Measurements from ENCODE around the gene TTC22. TPM values are rescaled to one million over a fixed set of nuclear protein-coding genes. Genes with fewer than 3 reads are reported as not detected.

TTC22 gene
- total RNA-seq, 1 experiment from 2014 or later, result not detected

DNA sequence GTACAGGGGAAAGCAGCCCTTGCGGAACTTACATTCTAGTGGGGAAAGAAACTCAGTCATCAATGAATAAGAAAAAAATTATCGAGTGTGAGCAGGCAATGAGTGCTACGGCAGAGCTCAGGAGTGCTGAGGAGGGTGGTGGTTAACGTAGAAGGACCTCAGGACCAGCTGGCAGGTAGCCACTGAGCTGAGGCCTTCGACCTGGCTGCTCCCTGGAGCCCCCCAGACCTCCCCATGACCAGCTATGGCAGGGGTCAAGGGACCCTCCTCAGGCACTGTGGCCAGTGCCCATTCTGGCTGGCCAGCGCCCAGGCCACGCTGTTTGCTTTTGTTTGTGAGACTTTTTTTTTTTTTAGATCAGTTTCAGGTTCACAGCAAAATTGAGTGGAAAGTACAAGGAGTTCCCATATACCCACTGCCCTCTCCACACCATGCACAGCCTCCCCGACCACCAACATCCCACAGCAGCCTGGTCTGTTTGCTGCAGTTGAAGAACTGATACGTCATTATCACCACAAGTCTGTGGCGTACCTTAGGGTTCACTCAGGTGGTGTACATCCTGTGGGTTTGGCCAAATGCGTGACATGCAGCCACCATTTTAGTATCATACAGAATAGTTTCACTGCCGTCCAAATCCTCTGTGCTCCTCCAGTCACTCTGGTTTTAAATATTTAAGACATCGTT lies 11.8 kb upstream of the TTC22 start:
- no peak for DNase-seq (ENCODE audit: low read depth, low spot score)
- in situ Hi-C loops (cut with HindIII; ENCODE audit: low pct_unique_long_range_greater_than_20kb, low sequenced_read_pairs), result no loop called here

DNA sequence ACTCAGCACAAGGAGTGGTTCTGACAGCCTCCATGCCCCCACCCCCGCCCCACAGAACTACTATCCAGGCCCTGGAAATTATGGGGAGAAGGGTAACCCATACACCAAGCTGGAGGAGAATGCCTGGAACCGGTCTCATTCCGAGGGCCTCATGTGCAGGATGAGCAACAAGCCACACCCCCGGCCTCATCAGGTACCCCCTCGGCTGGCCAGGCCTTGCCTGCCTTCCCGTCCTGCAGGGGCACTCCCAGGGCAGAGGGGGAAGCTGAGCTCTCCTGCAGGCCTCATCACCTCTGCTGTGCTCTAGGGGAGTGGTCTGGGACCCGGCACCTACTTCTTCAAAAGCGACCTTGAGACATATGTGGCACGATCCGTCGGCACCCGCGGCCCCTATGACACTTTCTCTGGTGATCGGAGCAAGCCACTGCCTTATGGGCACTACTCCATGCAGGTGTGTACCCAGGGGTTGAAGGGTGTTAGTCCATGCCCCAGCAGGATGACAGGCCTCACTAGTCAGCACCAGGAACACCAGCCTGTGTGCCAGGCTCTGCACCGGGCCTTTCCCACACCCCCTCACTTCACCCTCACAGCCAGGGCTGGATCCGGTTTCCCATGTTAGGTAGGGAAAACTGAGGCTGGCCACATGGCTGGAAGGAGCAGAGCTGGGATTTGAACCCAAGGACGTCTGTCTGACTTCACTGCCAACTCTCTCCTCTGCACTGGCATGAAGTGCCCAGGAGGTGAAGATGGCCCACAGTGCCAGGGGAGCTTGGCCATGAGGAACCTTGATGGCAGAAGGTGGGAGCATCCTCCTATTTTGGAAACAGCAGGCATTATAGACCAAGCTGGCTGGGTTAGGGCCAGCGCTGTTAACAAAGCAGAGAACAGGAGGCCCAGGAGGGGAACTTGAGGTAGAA lies 10.9 kb upstream of the TTC22 start:
- in situ Hi-C loops (cut with HindIII; ENCODE audit: low pct_unique_long_range_greater_than_20kb, low sequenced_read_pairs), result no loop called here

DNA sequence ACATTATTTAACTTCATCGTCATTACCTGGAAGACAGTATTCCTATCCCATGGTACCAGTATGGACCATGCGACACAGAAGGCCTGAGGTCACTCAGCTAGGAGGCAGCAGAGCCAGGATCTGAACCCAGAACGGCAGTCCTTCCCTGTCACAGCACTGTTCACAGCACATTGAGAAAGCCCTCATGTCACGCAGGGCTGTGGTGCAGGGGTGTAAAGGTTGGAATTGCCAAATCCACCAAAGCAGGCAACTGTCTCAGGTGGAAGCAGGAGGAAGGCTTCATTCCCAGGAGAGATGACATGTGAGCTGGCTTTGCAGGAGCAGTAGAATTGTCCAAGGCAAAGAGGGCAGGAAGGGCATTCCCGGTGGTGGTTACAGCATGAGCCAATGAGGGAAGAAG lies 9.9 kb upstream of the TTC22 start:
- DNase-seq (ENCODE audit: low read depth, low spot score), result no peak
- in situ Hi-C loops (cut with HindIII; ENCODE audit: low pct_unique_long_range_greater_than_20kb, low sequenced_read_pairs), result no loop called here

More for the DNA sequence above, 10.9 kb upstream of the TTC22 start:
- no peak for DNase-seq (ENCODE audit: low read depth, low spot score)

DNA sequence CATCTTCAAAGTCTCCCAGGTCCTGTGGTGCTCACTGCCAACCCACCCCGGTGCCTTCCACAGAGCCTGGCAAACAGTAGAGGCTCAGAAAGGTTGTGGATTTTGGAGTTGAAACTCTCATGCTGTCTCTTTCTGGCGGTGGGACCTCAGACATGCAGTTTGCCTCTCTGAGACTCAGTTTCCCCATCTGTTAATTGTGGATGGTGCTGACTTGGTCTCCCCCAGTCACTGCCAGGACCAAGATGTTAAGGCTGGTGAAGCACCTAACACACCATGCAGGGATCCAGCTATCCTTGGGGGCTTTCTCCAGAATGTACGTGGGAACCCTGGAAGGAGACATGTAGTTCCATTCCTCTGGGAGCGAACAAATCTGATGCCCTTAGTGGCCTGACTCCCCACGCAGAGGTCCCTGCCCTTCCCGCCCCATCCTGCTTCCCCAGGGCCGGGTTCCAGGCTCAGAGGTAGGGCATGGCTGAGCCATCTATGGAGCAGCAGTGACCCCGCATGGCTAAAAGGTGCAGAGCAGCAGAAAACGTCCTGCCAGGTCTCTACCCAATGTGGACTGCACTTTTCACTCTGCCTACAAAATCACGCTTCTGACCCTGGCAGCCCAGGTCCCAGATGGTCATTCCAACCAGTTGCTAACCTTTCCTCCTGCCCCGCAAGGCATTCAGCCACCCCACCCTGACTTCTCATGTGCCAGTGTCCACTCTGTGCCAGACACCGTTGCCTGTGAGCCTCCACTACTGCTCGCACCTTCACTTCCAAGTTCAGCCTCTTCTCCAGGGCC lies 9.2 kb upstream of the TTC22 start:
- in situ Hi-C loops (cut with HindIII; ENCODE audit: low pct_unique_long_range_greater_than_20kb, low sequenced_read_pairs), result no loop called here
- peak; percentile 72 for DNase-seq (ENCODE audit: low read depth, low spot score)

DNA sequence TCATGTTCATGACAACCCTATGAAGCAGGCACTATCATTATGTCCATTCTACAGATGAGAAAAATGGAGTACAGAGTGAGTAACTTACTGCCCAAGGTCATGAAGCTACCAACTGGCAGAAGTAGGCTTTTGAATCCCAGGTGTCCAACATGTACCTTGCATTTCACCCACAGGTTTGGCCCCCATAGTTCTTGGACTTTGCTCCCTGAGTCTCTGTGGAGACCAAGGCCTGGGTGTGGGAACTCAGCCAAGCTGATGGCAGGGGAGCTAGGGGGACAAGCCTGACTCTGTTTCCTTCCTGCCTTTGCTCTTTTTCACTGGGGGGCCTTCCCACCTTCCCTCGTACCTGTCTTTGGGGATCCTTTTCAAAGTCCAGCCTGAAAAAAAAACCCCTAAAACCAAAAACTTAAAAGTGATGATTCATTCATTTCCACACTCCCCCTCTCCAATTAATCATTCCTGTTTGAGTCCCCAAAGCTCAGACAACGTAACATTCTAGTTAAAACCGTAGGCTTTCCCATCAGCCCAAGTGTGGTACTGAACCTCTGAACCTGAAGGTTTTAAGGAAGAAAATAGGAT lies 8.5 kb upstream of the TTC22 start:
- in situ Hi-C loops (cut with HindIII; ENCODE audit: low pct_unique_long_range_greater_than_20kb, low sequenced_read_pairs), result no loop called here
- DNase-seq (ENCODE audit: low read depth, low spot score), result no peak

DNA sequence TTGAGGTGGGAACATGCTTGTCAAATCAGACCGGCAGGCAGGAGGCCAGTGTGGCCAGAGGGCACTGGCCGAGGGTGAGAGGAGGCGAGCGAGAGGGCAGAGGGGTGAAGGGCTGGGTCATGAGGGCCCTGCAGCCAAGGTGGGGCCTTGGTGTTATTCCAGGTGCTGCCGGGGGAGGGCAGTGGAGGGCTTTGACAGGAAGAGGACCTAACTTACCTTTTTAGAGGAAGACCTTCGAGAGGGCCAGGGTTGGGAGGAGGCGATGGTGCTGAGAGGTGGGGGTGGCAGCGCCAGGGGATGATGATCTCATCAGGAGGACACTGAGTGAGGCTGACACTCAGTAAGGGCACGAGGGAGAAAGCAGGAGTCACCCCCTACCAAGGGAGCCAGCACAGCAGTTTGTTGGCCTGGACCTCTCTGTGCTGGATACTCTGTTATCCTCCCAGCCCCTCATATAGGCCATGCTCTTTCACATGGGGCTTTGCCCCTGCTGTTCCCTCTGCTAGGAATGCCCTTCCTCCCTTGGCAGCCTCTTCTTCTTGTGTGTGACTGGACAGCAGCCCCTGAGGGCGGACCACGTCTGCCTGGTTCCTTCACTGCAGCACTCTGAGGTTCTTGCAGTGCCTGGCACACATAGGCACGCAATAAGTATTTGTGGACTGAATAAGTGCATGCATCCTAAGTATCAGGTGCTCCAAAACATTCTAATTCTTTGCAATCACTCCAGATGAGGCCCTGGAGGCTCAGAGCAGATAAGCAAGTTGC lies 7.5 kb upstream of the TTC22 start:
- in situ Hi-C loops (cut with HindIII; ENCODE audit: low pct_unique_long_range_greater_than_20kb, low sequenced_read_pairs), result no loop called here
- DNase-seq (ENCODE audit: low read depth, low spot score), result no peak

DNA sequence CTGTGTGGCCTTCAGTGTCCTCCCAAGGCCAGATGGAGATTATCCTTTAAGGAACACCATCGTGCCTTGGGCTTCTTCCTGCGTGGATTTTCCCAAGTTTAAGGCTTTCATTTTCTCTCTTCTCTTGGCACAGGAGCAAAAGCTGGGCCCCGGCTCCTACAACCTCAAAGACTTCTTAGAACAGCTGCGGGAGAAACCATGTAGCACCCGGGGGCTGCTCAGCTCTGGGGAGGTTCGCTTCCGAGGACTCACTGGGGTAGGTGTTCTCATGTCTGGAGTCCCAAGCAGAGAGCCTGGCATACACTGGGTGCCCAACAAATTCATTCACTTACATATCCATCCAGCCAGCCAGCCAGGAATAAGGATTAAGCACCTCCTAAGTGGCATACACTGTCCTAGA lies 6.6 kb upstream of the TTC22 start:
- in situ Hi-C loops (cut with HindIII; ENCODE audit: low pct_unique_long_range_greater_than_20kb, low sequenced_read_pairs), result no loop called here
- DNase-seq (ENCODE audit: low read depth, low spot score), result no peak

DNA sequence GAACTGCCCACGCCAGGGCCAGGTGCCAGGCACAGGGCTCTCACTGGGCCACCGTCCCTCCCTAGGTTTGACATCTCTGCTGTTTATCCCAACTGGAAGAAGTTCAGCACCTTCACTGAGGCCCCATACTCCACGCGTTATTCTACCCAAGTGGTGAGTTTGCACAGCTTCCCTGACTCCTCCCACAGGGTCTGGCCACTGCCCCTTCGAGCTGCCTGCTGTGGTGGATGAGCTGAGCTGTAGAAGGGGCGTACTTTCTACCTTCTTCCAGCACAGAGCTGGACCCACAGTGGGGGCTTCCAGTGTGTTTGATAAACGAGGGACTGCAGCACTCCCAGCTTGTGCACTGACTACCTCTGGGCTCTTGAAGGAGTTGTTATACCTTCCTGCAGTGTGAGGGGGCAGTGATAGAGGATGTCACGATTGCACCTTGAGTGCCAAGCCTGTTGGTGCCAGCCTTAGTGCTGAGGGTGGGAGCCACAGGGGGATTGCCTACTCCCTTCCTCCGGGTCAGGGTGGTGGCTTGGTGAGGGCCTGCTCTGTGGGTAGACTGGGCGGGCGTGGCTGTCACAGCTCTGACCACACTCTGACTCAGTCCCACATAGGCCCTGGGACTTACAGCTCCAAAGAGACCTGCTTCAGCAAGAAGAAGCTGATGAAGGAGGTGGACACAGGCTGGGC lies 5.9 kb upstream of the TTC22 start:
- DNase-seq (ENCODE audit: low read depth, low spot score), result no peak
- in situ Hi-C loops (cut with HindIII; ENCODE audit: low pct_unique_long_range_greater_than_20kb, low sequenced_read_pairs), result no loop called here

DNA sequence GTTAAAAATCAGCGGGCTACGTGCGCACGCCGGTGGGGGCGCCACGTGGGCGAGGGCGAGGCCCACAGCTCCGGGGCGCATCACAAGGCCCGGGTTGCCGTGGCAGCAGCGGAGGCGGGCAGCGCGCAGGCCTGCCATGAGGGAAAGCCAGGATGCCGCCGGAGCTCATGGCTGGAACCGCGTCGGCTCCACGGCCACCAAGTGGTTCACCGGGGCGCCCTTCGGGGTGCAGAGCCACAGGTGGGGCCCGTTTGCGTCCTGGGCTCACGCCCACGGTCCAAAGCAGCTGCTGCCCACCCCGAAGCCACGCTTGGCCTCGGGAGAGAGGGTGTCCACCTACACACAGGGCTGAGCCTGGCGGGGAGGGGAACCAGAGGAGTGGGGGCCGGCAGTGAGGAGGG lies 4.9 kb upstream of the TTC22 start:
- in situ Hi-C loops (cut with HindIII; ENCODE audit: low pct_unique_long_range_greater_than_20kb, low sequenced_read_pairs), result no loop called here
- DNase-seq (ENCODE audit: low read depth, low spot score), result no peak

DNA sequence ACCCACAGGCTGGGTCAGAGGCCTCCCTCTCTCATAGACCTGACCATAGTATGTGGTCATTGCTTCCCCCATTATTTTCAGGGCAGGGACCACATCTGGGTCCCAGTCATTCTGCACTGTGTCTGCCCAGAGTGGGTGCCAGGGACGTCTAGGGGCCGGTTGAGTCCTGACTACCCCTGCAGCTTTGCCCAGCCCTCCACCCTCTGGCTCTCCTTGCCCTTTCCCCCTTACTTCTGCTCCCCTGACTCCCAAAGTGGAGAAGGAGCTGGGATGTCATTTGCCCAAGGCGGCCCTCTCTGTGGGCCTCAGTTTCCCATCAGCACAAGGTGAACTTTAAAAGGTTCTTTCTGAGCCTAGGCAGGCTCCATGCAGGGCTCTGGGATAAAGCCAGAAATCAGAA lies 4.3 kb upstream of the TTC22 start:
- no peak for DNase-seq (ENCODE audit: low read depth, low spot score)

DNA sequence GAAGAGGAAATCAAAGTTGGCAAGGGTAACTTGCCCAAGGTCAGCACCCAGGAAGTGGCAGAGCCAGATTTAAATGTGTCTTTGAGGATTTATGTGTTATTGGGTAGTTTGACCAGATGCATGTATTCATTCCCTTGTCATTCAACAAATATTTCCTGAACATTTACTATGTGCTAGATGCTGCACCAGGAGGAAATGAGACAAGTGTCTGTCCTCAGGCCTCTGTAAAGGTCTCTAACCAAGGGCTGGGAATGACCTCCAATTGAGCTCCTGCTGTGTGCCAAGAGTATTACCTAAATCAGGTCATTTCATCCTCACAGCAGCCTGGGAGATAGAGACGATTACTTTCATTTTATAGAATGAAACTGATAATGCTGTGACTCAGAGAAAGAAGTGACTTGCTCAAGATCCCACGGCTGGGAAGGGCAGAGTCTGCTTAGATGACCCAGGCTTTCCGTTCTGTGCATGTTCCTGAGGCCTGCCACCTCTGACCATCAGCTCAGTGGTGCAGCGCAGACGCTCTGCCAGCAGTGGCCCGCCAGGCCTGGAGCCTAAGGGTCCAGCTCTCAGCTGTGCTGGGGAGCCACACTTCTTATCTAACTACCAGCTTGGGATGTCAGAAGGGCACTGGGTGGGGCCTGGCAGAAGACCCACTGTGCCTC lies 3.5 kb upstream of the TTC22 start:
- in situ Hi-C loops (cut with HindIII; ENCODE audit: low pct_unique_long_range_greater_than_20kb, low sequenced_read_pairs), result no loop called here

More for the DNA sequence above, 4.3 kb upstream of the TTC22 start:
- in situ Hi-C loops (cut with HindIII; ENCODE audit: low pct_unique_long_range_greater_than_20kb, low sequenced_read_pairs), result no loop called here

DNA sequence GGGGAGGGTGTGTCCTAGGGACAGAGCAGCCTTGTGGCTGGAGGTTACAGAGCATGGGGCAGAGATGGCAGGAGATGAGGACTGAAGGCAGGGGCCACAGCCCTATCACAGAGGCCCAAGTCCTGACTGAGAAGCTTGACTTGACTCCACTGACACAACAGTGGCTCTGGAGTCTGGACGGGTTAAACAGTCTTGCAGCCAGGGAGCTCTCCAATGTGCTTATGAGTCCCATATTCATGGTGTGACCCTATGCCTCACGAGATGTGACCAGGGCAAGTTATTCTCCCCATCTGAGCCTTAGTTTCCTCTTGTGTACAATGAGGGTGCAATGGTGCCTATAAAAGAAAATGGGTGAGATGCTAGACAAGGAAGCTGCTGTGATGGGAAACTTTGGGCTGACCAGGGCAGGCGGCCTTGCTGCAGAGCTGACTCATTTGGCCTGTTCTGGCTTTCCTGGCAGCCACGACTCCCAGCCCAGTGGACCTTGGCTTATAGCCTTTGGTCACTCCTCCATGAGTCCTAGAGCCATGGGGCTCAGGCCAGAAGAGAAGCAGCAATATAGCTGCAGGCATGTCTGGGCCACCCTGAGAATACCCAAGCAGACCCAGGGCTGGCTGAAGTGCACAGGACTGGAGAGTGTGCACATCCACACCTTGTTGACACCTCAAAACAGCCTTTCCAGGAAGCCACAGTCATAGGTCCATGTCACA lies 2.8 kb upstream of the TTC22 start:
- in situ Hi-C loops (cut with HindIII; ENCODE audit: low pct_unique_long_range_greater_than_20kb, low sequenced_read_pairs), result no loop called here
- DNase-seq (ENCODE audit: low read depth, low spot score), result no peak

More for the DNA sequence above, 3.5 kb upstream of the TTC22 start:
- DNase-seq (ENCODE audit: low read depth, low spot score), result no peak

DNA sequence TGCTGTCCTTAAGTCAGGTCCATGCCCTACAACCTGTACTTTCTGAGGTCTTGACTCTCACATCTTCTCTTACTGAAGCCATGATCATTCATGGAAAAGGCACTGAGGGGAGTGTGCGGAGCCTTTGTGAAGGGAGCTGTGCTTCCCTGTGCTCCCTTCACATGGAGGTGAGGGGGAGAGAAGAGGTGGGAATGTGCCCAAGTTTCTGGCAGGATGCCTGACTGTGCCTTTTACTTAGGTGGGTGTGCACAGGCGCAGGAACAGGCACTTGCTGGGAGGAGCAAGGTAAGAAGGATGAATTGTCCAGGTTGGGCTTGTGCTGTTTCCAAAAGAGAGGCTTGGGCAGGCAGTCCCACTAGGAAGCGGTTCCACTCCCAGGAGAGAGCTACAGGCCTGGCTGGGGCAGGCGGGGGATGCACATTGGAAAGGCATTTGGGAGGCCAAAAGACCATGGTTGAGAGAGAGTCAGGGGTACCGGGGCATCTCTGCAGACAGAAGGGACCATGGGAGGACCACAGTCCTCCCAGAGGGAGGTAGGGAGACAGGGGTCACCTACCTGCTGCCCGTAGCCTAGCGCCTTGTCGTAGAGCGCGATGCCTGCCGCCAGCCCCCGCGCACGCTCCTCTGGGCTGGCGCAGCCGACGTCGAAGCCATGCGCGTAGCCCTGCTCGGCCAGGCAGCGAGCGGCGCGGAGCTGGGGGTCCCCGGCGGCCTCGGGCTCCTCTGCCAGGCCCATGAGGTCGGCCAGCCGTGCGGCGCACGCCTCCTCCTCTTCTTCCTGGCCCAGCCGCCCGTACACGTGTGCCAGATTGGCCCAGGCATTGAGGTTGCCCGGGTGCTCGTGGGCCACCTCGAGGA lies 853 bp downstream of the TTC22 start:
- no peak for DNase-seq (ENCODE audit: low read depth, low spot score)
- in situ Hi-C loops (cut with HindIII; ENCODE audit: low pct_unique_long_range_greater_than_20kb, low sequenced_read_pairs), result no loop called here

DNA sequence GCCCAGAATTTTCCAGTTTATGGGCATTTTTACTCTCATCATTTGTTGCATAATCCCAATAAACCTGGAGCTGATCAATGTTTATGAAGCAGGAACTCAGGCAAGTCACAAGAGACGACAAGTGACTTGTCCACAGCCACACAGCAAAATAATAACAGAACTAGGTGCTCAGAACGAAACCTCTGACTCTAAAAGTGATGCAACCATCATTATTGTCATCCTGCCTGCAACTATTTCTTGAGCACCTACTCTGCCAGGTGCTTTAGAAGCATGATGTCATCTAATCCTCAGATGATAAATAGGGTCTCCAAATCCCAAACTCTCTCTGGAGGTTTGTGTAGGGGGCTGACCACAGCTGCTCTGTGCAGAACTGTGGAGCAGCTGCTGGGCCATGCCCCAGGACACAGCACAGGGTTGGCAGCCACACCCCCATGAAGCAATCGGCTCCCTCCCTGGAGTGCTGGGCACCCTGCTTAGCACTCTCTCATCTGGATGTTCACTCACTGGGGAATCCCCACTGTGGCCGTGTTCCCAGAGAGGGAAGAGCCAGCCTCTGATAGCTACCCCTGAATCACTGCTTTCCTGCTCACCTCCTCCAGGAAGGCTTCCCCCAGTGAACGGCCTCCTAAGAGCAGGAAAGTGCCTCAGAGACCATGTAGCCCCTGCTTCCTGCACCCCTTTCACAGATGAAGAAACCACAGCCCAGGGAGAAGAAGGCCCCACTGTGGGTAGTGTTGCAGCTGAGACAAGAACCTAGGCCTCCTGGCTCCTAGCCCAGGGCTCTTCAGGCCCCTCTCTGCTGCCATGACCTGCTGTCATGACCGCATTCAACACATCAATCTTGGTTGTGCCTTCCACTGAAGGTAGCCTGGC lies 2.1 kb downstream of the TTC22 start:
- no peak for DNase-seq (ENCODE audit: low read depth, low spot score)
- in situ Hi-C loops (cut with HindIII; ENCODE audit: low pct_unique_long_range_greater_than_20kb, low sequenced_read_pairs), result no loop called here
